Stimulated activated CD8-positive, alpha-beta memory T cell treated with anti-CD3 and anti-CD28 coated beads, Interleukin-12 subunit alpha, Interleukin-12 subunit beta, amount 100 ng/mL, for 1 hour (primary cell): Measurements from ENCODE around the gene KCNJ15.
A peak's percentile ranks its signal among the peaks of the same experiment; 100 is the strongest.

Experiments used
- DNase-seq: peaks from one replicate; pipeline ENCODE4 v3.0.0-alpha.2; 2020; ENCODE audit warnings: low read depth

Gene KCNJ15

DNA sequence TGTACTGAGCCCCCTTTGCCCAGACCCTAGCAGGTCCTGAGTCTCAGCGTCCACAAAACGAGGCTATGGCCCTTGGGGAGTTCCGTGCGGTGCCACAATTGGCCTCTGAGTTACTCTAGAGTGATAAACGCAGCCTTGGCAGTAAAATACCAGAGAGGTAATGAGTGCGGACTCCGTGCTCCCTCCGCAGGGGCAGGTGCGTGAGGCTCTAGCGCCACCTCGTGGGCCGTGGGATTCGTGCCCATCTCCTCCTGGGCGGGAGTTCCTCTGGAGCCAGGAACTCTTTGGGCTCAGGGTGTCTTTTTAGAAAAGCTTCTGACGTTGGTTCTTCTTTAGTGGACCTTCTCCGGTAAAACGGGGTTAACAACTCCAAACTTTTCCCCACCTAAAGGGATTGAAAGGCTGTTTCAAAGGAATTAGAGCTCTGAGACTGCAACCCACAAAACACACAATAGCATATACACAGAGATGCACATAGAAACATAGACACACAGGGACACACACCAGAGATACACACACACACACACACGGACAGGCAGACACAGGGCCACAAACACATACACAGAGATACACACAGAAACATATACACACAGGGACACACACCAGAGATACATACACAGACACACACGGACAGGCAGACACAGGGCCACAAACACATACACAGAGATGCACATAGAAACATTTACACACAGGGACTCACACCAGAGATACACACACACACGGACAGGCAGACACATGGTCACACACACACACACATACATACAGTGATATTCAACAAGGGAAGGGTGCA, 99.4 kb downstream of the KCNJ15 start:
- DNase-seq: peak; percentile 32
